Trophoblast cell (in vitro differentiated cells and primary cell): ENCODE data around the gene RGS7.

Experiments
- DNase-seq, 2 donors: peaks; one replicate each; pipeline ENCODE4 v3.0.0-alpha.2; 2016
- H2AFZ ChIP-seq: 2 replicates; pipeline ENCODE4 v1.6.1; 2013; ENCODE audit warnings: low read length, moderate library complexity, mild to moderate bottlenecking; ENCODE audit not compliant: insufficient read depth, poor library complexity
- H2AK5ac ChIP-seq: 2 replicates; pipeline ENCODE4 v1.6.1; 2013; ENCODE audit warnings: mild to moderate bottlenecking, low read length
- H2BK120ac ChIP-seq: 2 replicates; pipeline ENCODE4 v1.6.1; 2013; ENCODE audit warnings: low read length, mild to moderate bottlenecking, moderate library complexity; ENCODE audit not compliant: insufficient read depth, poor library complexity
- H2BK12ac ChIP-seq: 2 replicates; pipeline ENCODE4 v1.6.1; 2013; ENCODE audit warnings: mild to moderate bottlenecking, low read length, moderate library complexity
- H2BK5ac ChIP-seq: 2 replicates; pipeline ENCODE4 v1.6.1; 2013; ENCODE audit warnings: low read length, low read depth, moderate library complexity, mild to moderate bottlenecking; ENCODE audit not compliant: poor library complexity
- H3K14ac ChIP-seq: 2 replicates; pipeline ENCODE4 v1.6.1; 2013; ENCODE audit warnings: mild to moderate bottlenecking, low read length
- H3K18ac ChIP-seq: 2 replicates; pipeline ENCODE4 v1.6.1; 2013; ENCODE audit warnings: mild to moderate bottlenecking, low read length
- H3K23ac ChIP-seq: 2 replicates; pipeline ENCODE4 v1.6.1; 2013; ENCODE audit warnings: low read length
- H3K27ac ChIP-seq: 2 replicates; pipeline ENCODE4 v1.5.1; 2013; ENCODE audit warnings: low read depth, mild to moderate bottlenecking, inconsistent platforms, low read length, moderate library complexity
- H3K27me3 ChIP-seq: 2 replicates; pipeline ENCODE4 v1.6.1; 2013; ENCODE audit warnings: inconsistent platforms, mild to moderate bottlenecking, low read length, moderate library complexity; ENCODE audit not compliant: insufficient read depth
- H3K36me3 ChIP-seq, 2 experiments: 1 replicate in 1 of 2; 2 replicates in 1 of 2; pipeline ENCODE4 v1.6.1; 2013; ENCODE audit warnings: low read length in 2 of 2, mild to moderate bottlenecking in 2 of 2, moderate library complexity in 1 of 2; ENCODE audit not compliant: insufficient read depth in 2 of 2, control insufficient read depth in 1 of 2
- H3K4ac ChIP-seq: 2 replicates; pipeline ENCODE4 v1.6.1; 2013; ENCODE audit warnings: low read depth, mild to moderate bottlenecking, low read length, moderate library complexity
- H3K4me1 ChIP-seq, 2 experiments: 1 replicate in 1 of 2; 2 replicates in 1 of 2; pipeline ENCODE4 v1.6.1; 2013; ENCODE audit warnings: low read length in 2 of 2, mild to moderate bottlenecking in 2 of 2, moderate library complexity in 1 of 2; ENCODE audit not compliant: insufficient read depth in 2 of 2, control insufficient read depth in 1 of 2
- H3K4me2 ChIP-seq: 2 replicates; pipeline ENCODE4 v1.6.1; 2013; ENCODE audit warnings: inconsistent platforms, mild to moderate bottlenecking, low read length, moderate library complexity
- H3K4me3 ChIP-seq: 2 replicates; pipeline ENCODE4 v1.5.1; 2013; ENCODE audit warnings: mild to moderate bottlenecking, low read depth, low read length, inconsistent platforms
- H3K79me1 ChIP-seq: one replicate; pipeline ENCODE4 v1.6.1; 2013; ENCODE audit warnings: low read length
- H3K79me2 ChIP-seq: 2 replicates; pipeline ENCODE4 v1.6.1; 2013; ENCODE audit warnings: low read length, mild to moderate bottlenecking; ENCODE audit not compliant: control insufficient read depth, insufficient read depth, poor library complexity
- H3K9ac ChIP-seq: 2 replicates; pipeline ENCODE4 v1.6.1; 2013; ENCODE audit warnings: mild to moderate bottlenecking, low read length
- H3K9me3 ChIP-seq: 2 replicates; pipeline ENCODE4 v1.6.1; 2013; ENCODE audit warnings: low read depth, mild to moderate bottlenecking, control low read depth, inconsistent platforms, low read length; ENCODE audit not compliant: insufficient read depth
- H4K12ac ChIP-seq: 2 replicates; pipeline ENCODE4 v1.6.1; 2013; ENCODE audit warnings: low read depth, mild to moderate bottlenecking, low read length, moderate library complexity
- H4K8ac ChIP-seq: 2 replicates; pipeline ENCODE4 v1.6.1; 2013; ENCODE audit warnings: low read depth, mild to moderate bottlenecking, low read length, moderate library complexity
- H4K91ac ChIP-seq: one replicate; pipeline ENCODE4 v1.6.1; 2013; ENCODE audit warnings: low read depth, mild to moderate bottlenecking, low read length, moderate library complexity
- whole genome bisulfite sequencing: extraction: QIAGEN DNeasy Blood & Tissue Kit; methylation state at CpG from one replicate; pipeline ENCODE4 v1.1.7; 2013; ENCODE audit warnings: missing lambda C conversion rate; ENCODE audit not compliant: insufficient read length, insufficient coverage; ENCODE audit errors: extremely low coverage; 5-methylcytosine and 5-hydroxymethylcytosine counted together

RGS7 gene

GRCh38 chr1:241376701-241377100 lies 19.7 kb upstream of the RGS7 start:
- Histone ChIP-seq H3K9me3 (no peaks in the 10 kb centered on the region), H3K79me1 (no peaks in the 10 kb centered on the region), H2AFZ (no peak overlapping the region), H3K9ac (peak overlapping the region; percentile 46), H3K79me2 (no peaks in the 10 kb centered on the region), H3K4ac (no peak overlapping the region), H3K14ac (no peak overlapping the region), H2BK5ac (no peak overlapping the region), H2BK120ac (no peak overlapping the region), H3K4me2 (no peak overlapping the region), H3K18ac (no peak overlapping the region), H2AK5ac (no peak overlapping the region), H3K36me3 (no peaks in the 10 kb centered on the region), H4K91ac (no peak overlapping the region), H3K23ac (peak overlapping the region; percentile 61), H3K4me1 (no peaks in the 10 kb centered on the region), H3K27me3 (no peaks in the 10 kb centered on the region), H4K8ac (no peak overlapping the region), H3K27ac (no peak overlapping the region), H4K12ac (no peak overlapping the region), H2BK12ac (no peak overlapping the region), H3K4me3 (no peak overlapping the region)
- no peak for DNase-seq
- WGBS: no CpG with 5 or more reads among the region's 2 CpGs

- no peak overlapping the region for H3K14ac ChIP-seq
- no peaks in the 10 kb centered on the region for H3K79me2 ChIP-seq
- H2BK120ac ChIP-seq: no peak overlapping the region
- H3K36me3 ChIP-seq: no peaks in the 10 kb centered on the region
- H3K4me1 ChIP-seq: no peaks in the 10 kb centered on the region
- no peak overlapping the region for H3K18ac ChIP-seq
- no peak overlapping the region for H3K4me3 ChIP-seq
- DNase-seq: no peak
- no peak overlapping the region for H4K91ac ChIP-seq
- no peak overlapping the region for H3K9ac ChIP-seq
- H2AK5ac ChIP-seq: no peak overlapping the region
- no peak overlapping the region for H3K23ac ChIP-seq
- no peak overlapping the region for H4K12ac ChIP-seq
- no peak overlapping the region for H4K8ac ChIP-seq
- no peak overlapping the region for H2AFZ ChIP-seq
- no peaks in the 10 kb centered on the region for H3K27me3 ChIP-seq
- no peak overlapping the region for H2BK5ac ChIP-seq
- no CpG with 5 or more reads among the region's 3 CpGs for WGBS
- H3K4me2 ChIP-seq: no peak overlapping the region
- no peak overlapping the region for H2BK12ac ChIP-seq
- no peaks in the 10 kb centered on the region for H3K79me1 ChIP-seq
- no peaks in the 10 kb centered on the region for H3K9me3 ChIP-seq
- no peak overlapping the region for H3K27ac ChIP-seq
- H3K4ac ChIP-seq: no peak overlapping the region
Measured at GRCh38 chr1:241375886-241376285, 18.9 kb upstream of the RGS7 start.

GRCh38 chr1:241366196-241366595 lies 9.2 kb upstream of the RGS7 start:
- Histone ChIP-seq H3K79me1 (no peaks in the 10 kb centered on the region), H2BK120ac (no peak overlapping the region), H2AK5ac (no peak overlapping the region), H3K14ac (no peak overlapping the region), H3K4me3 (no peak overlapping the region), H3K27ac (no peak overlapping the region), H3K4me2 (no peak overlapping the region), H3K79me2 (no peaks in the 10 kb centered on the region), H2AFZ (no peak overlapping the region), H2BK5ac (no peak overlapping the region), H3K23ac (no peak overlapping the region), H4K91ac (no peak overlapping the region), H3K18ac (no peak overlapping the region), H4K12ac (no peak overlapping the region), H3K4me1 (no peaks in the 10 kb centered on the region), H3K27me3 (no peaks in the 10 kb centered on the region), H3K36me3 (no peaks in the 10 kb centered on the region), H4K8ac (no peak overlapping the region), H3K4ac (no peak overlapping the region), H3K9me3 (no peaks in the 10 kb centered on the region), H3K9ac (no peak overlapping the region), H2BK12ac (no peak overlapping the region)
- WGBS: no CpG with 5 or more reads among the region's 4 CpGs
- no peak for DNase-seq

DNA sequence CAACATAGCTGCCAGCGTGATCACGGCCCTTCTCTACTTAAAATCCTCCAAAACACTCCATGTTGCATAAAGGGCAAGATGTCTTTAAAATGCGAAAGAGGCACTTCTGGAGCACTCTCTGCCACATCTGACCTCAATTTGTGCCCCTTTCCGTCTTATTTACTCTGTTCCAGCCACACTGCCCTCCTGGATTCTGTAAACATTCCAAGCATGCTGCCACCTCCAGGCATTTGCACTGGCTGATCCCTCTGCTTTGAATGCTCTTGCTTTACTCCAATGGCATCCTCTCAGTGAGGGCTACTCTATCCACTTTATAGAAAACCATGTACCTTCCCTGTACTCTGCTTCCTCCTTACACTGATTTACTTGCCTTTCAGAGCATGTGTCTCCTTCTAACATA lies 5.3 kb upstream of the RGS7 start:
- no peaks in the 10 kb centered on the region for H3K79me1 ChIP-seq
- no peak overlapping the region for H3K18ac ChIP-seq
- H3K23ac ChIP-seq: peak overlapping the region; percentile 73
- H3K4me1 ChIP-seq: peaks cover under 1 to 1% of the 10 kb centered on the region in 2 experiments
- no peaks in the 10 kb centered on the region for H3K79me2 ChIP-seq
- H3K9ac ChIP-seq: peak overlapping the region; percentile 12
- H3K36me3 ChIP-seq: no peaks in the 10 kb centered on the region
- no peak overlapping the region for H3K27ac ChIP-seq
- no peak overlapping the region for H2BK120ac ChIP-seq
- no peak overlapping the region for H4K12ac ChIP-seq
- no peak overlapping the region for H2BK5ac ChIP-seq
- no peak overlapping the region for H2BK12ac ChIP-seq
- WGBS: no CpG with 5 or more reads among the region's 4 CpGs
- H4K8ac ChIP-seq: no peak overlapping the region
- no peak overlapping the region for H3K4me2 ChIP-seq
- H3K4ac ChIP-seq: no peak overlapping the region
- no peak overlapping the region for H4K91ac ChIP-seq
- no peak overlapping the region for H3K4me3 ChIP-seq
- no peak overlapping the region for H2AFZ ChIP-seq
- H3K9me3 ChIP-seq: no peaks in the 10 kb centered on the region
- DNase-seq: no peak
- H3K14ac ChIP-seq: no peak overlapping the region
- H2AK5ac ChIP-seq: no peak overlapping the region
- no peaks in the 10 kb centered on the region for H3K27me3 ChIP-seq
